Kidney (tissue), 14 donors: Measurements from ENCODE around the gene SCN5A. TPM values are rescaled to one million over a fixed set of nuclear protein-coding genes. Genes with fewer than 3 reads are reported as not detected.

ENCODE experiments used
- DNase-seq, 5 donors: peaks; one replicate each; pipeline ENCODE4 v3.0.0-alpha.2; 2013 to 2020
- FAIRE-seq: peaks from 2 replicates; lab custom pipeline; 2012; peaks lifted over from hg19 to GRCh38; lab: Jason Lieb, UNC
- H3K27ac ChIP-seq, 2 donors: one replicate each; pipeline ENCODE4 v1.7.0; 2013; ENCODE audit warnings: low read depth in 2 of 2, low read length in 2 of 2, inconsistent platforms in 1 of 2
- H3K27me3 ChIP-seq: one replicate; pipeline ENCODE4 v1.7.1; 2013; ENCODE audit warnings: low read length, inconsistent platforms; ENCODE audit not compliant: control insufficient read depth, insufficient read depth
- H3K36me3 ChIP-seq, 3 donors: one replicate each; pipeline versions ENCODE4 v1.7.0 to v1.7.1; 2013; ENCODE audit warnings: low read length in 3 of 3, control low read depth in 1 of 3, inconsistent platforms in 1 of 3; ENCODE audit not compliant: insufficient read depth in 3 of 3, control insufficient read depth in 2 of 3
- H3K4me1 ChIP-seq, 3 donors: one replicate each; pipeline versions ENCODE4 v1.7.0 to v1.7.1; 2013; ENCODE audit warnings: low read length in 3 of 3, inconsistent platforms in 1 of 3, low read depth in 1 of 3; ENCODE audit not compliant: control insufficient read depth in 2 of 3, insufficient read depth in 2 of 3
- H3K4me3 ChIP-seq, 3 donors: one replicate each; pipeline versions ENCODE4 v1.7.0 to v1.8.1; 2013; ENCODE audit warnings: low read length in 3 of 3, control low read depth in 1 of 3, inconsistent platforms in 1 of 3
- H3K9ac ChIP-seq, 3 donors: one replicate each; pipeline versions ENCODE4 v1.7.0 to v1.7.1; 2013; ENCODE audit warnings: low read length in 3 of 3, control low read depth in 1 of 3, inconsistent platforms in 1 of 3
- H3K9me3 ChIP-seq, 3 donors: one replicate each; pipeline versions ENCODE4 v1.7.0 to v1.7.1; 2013; ENCODE audit warnings: low read length in 3 of 3, control low read depth in 1 of 3, inconsistent platforms in 1 of 3; ENCODE audit not compliant: control insufficient read depth in 2 of 3, insufficient read depth in 1 of 3
- CTCF ChIP-seq: IDR thresholded peaks from 3 replicates; pipeline ENCODE4 v1.5.1; 2012; ENCODE audit warnings: mild to moderate bottlenecking, moderate library complexity, borderline replicate concordance; ENCODE audit not compliant: insufficient read depth; ENCODE audit errors: extremely low read depth
- intact Hi-C: fragments of 100-400 bp; cut with DNase I; formaldehyde crosslinking; loops from one replicate; pipeline ENCODE4 v1.11.1; 2022
- polyA plus RNA-seq: library from polyadenylated mRNA; stranded (reverse); fragments of 350-450 nt; fragmentation: Illumina TruSeq; extraction: RNeasy Lipid Tissue Mini Kit (QIAGEN cat#74804); gene quantifications from one replicate; pipeline ENCODE4 v1.2.3, GENCODE V29; 2014; ENCODE audit warnings: low read depth, low replicate concordance; ENCODE audit not compliant: insufficient read depth
- total RNA-seq: library from RNA; stranded (reverse); fragmentation: NEBNext Ultra II Directional; extraction: Animal tissue kit (Norgen Biotek cat#: 25700); gene quantifications from one replicate; pipeline ENCODE4 v1.2.1, GENCODE V29; 2021
- donor health status: control.
- donor health status: control.
- donor health status: control.
- donor health status: control.
- donor health status: control.
- donor health status: DM: yes; HTN: yes; CAD: no.
- donor health status: Normal renal cell carcinoma (clear cell type).

Gene SCN5A
- total and polyA plus RNA-seq, 2 donors from 2014 or later = 0.06 to 0.72 TPM

GRCh38 chr3:38563886-38564270, 85.6 kb downstream of the SCN5A start:
- no peaks in the 10 kb centered on the region for H3K9me3 ChIP-seq
- H3K4me3 ChIP-seq = no peak overlapping the region
- peak in 1 of 5 donors; percentile 4 for DNase-seq
- FAIRE-seq = no peak
- no peaks in the 10 kb centered on the region for H3K4me1 ChIP-seq
- intact Hi-C loops = no loop called here
- no peak for TF ChIP-seq CTCF
- H3K9ac ChIP-seq = no peak overlapping the region
- H3K27ac ChIP-seq = no peak overlapping the region
- no peaks in the 10 kb centered on the region for H3K27me3 ChIP-seq
- no peaks in the 10 kb centered on the region for H3K36me3 ChIP-seq

- DNase-seq (peak in 2 of 5 donors; percentile 9 to 23), FAIRE-seq (no peak)
- Histone ChIP-seq H3K9me3 (no peaks in the 10 kb centered on the region), H3K27me3 (no peaks in the 10 kb centered on the region), H3K4me1 (no peaks in the 10 kb centered on the region), H3K4me3 (no peak overlapping the region), H3K36me3 (no peaks in the 10 kb centered on the region), H3K27ac (no peak overlapping the region), H3K9ac (no peak overlapping the region)
- intact Hi-C loops = no loop called here
- TF ChIP-seq CTCF = no peak
Measured at GRCh38 chr3:38563070-38563885, 86.2 kb downstream of the SCN5A start.

- no peak overlapping the region for H3K9ac ChIP-seq
- TF ChIP-seq CTCF = no peak
- no peaks in the 10 kb centered on the region for H3K36me3 ChIP-seq
- H3K9me3 ChIP-seq = no peaks in the 10 kb centered on the region
- no peaks in the 10 kb centered on the region for H3K4me1 ChIP-seq
- DNase-seq = peak in 2 of 5 donors; percentile 11 to 50
- no peaks in the 10 kb centered on the region for H3K27me3 ChIP-seq
- no peak overlapping the region for H3K27ac ChIP-seq
- intact Hi-C loops = no loop called here
- FAIRE-seq = no peak
- H3K4me3 ChIP-seq = no peak overlapping the region
Measured at GRCh38 chr3:38562467-38562925, 87.0 kb downstream of the SCN5A start.
